ENCODE data around the gene ZNF550. TPM values are rescaled to one million over a fixed set of nuclear protein-coding genes. Genes with fewer than 3 reads are reported as not detected.

Gene ZNF550
- total and polyA plus RNA-seq, 2 of the 13 experiments (the other 11 are each of a cell fraction or from before 2014, with no cell fraction given), result 8.6 to 9.1 TPM

DNA sequence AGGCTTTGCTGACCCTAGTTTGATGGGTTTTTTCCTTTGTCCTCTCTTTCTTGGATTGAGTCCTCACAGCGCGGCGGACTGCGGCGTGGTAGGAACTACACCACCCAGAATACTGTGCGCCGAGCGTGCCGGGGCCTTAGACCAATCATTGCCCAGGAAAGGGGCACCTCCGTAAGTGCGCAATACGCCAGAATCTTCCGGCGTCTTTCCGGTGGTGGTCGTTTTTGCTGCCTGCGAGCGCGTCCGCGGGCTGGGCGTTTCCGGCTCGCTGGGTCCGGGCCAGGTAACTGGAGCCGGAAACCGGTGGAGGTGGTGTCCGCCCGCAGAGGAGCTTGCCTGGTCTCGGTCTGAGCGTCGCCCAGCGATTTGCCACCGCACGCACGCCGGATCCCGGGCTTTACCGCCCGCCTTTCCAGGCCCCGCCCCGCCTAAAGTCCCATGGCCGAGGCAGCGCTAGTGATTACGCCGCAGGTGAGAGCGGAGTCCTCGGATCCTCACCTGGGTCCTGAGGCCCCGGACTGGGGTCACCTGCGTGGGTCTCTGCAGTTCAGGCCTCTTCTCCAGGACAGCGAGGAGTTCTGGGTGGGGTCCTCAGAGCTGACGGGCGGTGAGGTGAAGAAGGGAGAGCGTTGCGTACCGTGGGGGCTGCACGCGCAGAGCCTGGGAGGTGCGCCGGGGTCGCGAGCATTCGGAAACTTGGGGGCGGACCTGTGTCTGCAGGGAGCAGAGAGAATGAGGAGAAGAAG is 32.4 kb downstream of the ZNF550 start, which contains the start of gene ZNF549 (continued):
- TF ChIP-seq, protein P1, sequence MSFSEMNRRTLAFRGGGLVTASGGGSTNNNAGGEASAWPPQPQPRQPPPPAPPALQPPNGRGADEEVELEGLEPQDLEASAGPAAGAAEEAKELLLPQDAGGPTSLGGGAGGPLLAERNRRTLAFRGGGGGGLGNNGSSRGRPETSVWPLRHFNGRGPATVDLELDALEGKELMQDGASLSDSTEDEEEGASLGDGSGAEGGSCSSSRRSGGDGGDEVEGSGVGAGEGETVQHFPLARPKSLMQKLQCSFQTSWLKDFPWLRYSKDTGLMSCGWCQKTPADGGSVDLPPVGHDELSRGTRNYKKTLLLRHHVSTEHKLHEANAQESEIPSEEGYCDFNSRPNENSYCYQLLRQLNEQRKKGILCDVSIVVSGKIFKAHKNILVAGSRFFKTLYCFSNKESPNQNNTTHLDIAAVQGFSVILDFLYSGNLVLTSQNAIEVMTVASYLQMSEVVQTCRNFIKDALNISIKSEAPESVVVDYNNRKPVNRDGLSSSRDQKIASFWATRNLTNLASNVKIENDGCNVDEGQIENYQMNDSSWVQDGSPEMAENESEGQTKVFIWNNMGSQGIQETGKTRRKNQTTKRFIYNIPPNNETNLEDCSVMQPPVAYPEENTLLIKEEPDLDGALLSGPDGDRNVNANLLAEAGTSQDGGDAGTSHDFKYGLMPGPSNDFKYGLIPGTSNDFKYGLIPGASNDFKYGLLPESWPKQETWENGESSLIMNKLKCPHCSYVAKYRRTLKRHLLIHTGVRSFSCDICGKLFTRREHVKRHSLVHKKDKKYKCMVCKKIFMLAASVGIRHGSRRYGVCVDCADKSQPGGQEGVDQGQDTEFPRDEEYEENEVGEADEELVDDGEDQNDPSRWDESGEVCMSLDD (CRISPR knock-in tag; IDR thresholded peaks at IDR 0.05; ENCODE audit: borderline replicate concordance), result no peak
- TF ChIP-seq, protein P2, sequence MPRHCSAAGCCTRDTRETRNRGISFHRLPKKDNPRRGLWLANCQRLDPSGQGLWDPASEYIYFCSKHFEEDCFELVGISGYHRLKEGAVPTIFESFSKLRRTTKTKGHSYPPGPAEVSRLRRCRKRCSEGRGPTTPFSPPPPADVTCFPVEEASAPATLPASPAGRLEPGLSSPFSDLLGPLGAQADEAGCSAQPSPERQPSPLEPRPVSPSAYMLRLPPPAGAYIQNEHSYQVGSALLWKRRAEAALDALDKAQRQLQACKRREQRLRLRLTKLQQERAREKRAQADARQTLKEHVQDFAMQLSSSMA (CRISPR knock-in tag; IDR thresholded peaks at IDR 0.05), result 0 out of 2 replicates have a peak, but pooled peaks have one; percentile 25
- TF ChIP-seq HDAC2 (CRISPR knock-in tag; IDR thresholded peaks at IDR 0.05) (peak; percentile 67; the same call in 1 of the 2 replicates), XBP1 (CRISPR knock-in tag; IDR thresholded peaks at IDR 0.05) (no peak), FLYWCH1 (CRISPR knock-in tag; IDR thresholded peaks at IDR 0.05) (no peak), TOE1 (CRISPR knock-in tag; IDR thresholded peaks at IDR 0.05) (no peak)
- TF ChIP-seq, protein P3, sequence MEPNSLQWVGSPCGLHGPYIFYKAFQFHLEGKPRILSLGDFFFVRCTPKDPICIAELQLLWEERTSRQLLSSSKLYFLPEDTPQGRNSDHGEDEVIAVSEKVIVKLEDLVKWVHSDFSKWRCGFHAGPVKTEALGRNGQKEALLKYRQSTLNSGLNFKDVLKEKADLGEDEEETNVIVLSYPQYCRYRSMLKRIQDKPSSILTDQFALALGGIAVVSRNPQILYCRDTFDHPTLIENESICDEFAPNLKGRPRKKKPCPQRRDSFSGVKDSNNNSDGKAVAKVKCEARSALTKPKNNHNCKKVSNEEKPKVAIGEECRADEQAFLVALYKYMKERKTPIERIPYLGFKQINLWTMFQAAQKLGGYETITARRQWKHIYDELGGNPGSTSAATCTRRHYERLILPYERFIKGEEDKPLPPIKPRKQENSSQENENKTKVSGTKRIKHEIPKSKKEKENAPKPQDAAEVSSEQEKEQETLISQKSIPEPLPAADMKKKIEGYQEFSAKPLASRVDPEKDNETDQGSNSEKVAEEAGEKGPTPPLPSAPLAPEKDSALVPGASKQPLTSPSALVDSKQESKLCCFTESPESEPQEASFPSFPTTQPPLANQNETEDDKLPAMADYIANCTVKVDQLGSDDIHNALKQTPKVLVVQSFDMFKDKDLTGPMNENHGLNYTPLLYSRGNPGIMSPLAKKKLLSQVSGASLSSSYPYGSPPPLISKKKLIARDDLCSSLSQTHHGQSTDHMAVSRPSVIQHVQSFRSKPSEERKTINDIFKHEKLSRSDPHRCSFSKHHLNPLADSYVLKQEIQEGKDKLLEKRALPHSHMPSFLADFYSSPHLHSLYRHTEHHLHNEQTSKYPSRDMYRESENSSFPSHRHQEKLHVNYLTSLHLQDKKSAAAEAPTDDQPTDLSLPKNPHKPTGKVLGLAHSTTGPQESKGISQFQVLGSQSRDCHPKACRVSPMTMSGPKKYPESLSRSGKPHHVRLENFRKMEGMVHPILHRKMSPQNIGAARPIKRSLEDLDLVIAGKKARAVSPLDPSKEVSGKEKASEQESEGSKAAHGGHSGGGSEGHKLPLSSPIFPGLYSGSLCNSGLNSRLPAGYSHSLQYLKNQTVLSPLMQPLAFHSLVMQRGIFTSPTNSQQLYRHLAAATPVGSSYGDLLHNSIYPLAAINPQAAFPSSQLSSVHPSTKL (CRISPR knock-in tag; IDR thresholded peaks at IDR 0.05), result no peak
- TF ChIP-seq, protein P4, sequence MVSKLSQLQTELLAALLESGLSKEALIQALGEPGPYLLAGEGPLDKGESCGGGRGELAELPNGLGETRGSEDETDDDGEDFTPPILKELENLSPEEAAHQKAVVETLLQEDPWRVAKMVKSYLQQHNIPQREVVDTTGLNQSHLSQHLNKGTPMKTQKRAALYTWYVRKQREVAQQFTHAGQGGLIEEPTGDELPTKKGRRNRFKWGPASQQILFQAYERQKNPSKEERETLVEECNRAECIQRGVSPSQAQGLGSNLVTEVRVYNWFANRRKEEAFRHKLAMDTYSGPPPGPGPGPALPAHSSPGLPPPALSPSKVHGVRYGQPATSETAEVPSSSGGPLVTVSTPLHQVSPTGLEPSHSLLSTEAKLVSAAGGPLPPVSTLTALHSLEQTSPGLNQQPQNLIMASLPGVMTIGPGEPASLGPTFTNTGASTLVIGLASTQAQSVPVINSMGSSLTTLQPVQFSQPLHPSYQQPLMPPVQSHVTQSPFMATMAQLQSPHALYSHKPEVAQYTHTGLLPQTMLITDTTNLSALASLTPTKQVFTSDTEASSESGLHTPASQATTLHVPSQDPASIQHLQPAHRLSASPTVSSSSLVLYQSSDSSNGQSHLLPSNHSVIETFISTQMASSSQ (IDR thresholded peaks at IDR 0.05; ENCODE audit: low read depth), result no peak
- TF ChIP-seq, protein P4 (CRISPR knock-in tag; IDR thresholded peaks at IDR 0.05; ENCODE audit: borderline replicate concordance), result peak; percentile 30; the same call in 1 of the 2 replicates
- TF ChIP-seq, protein P5, sequence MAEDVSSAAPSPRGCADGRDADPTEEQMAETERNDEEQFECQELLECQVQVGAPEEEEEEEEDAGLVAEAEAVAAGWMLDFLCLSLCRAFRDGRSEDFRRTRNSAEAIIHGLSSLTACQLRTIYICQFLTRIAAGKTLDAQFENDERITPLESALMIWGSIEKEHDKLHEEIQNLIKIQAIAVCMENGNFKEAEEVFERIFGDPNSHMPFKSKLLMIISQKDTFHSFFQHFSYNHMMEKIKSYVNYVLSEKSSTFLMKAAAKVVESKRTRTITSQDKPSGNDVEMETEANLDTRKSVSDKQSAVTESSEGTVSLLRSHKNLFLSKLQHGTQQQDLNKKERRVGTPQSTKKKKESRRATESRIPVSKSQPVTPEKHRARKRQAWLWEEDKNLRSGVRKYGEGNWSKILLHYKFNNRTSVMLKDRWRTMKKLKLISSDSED (CRISPR knock-in tag; IDR thresholded peaks at IDR 0.05), result no peak

All from HepG2 (cell line).